ENCODE results near the gene UBR7.
"Not testable (repeated sequence)": the region's sequence is repeated elsewhere in the genome, so short reads cannot be mapped to it uniquely, and the experiment has no call there.

UBR7 gene

DNA sequence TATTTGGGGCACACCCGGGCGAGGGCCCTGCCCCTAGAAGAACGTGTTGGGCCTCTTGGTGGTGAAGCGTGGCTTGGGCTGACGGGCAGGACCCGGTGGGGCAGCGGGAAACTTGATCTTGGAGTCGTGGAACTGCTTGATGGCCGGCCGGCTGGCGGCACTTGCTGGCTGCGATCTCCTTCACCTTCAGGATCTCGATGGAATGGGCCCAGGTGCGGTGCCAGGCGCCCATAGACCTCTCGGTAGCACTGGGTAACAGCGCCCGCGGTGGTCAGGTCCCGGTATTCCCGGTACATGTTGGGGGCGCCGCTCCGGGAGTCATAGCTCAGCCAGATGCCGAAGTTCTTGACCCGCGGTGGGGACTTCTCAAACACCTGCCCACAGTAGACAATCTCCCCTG is 16.5 kb downstream of the UBR7 start:
- Histone ChIP-seq H3K9me3 (no peaks in the 10 kb centered on the region), H3K4me2 (no peak overlapping the region), H3K27me3 (no peaks in the 10 kb centered on the region), H3K4me1 (peaks cover 25% of the 10 kb centered on the region), H3K27ac (no peak overlapping the region), H3K9ac (no peak overlapping the region), H4K20me1 (peaks cover 19% of the 10 kb centered on the region), H3K36me3 (peaks cover 75% of the 10 kb centered on the region), H3K4me3 (no peak overlapping the region)
- TF ChIP-seq Cebpa-rat (IDR thresholded peaks at IDR 0.05) = no peak

DNA sequence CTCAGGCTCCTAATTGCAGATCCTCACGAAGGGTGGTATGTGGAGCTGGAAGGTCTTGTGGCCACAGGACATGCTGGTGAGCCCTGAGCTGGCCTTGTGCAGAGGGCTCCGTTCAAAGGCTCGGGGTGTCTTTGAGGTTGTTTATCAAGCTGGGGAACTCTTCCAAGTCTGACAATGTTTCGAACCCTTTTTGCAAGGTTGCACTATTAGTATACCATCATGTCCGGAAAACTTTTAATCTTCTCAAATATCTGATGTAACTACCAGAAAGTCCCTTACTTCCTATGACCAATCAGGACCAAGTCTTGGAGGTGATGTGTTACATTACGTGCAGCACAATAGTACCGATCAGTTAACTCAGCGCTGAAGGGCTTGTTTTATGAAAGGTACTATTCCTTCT is 21.5 kb downstream of the UBR7 start:
- Histone ChIP-seq H4K20me1 (no peaks in the 10 kb centered on the region), H3K27me3 (no peaks in the 10 kb centered on the region), H3K36me3 (peaks cover 65% of the 10 kb centered on the region), H3K9me3 (no peaks in the 10 kb centered on the region), H3K4me1 (no peaks in the 10 kb centered on the region), H3K9ac (no peak overlapping the region), H3K4me2 (no peak overlapping the region), H3K27ac (no peak overlapping the region), H3K4me3 (no peak overlapping the region)
- no peak for TF ChIP-seq Cebpa-rat (IDR thresholded peaks at IDR 0.05)

DNA sequence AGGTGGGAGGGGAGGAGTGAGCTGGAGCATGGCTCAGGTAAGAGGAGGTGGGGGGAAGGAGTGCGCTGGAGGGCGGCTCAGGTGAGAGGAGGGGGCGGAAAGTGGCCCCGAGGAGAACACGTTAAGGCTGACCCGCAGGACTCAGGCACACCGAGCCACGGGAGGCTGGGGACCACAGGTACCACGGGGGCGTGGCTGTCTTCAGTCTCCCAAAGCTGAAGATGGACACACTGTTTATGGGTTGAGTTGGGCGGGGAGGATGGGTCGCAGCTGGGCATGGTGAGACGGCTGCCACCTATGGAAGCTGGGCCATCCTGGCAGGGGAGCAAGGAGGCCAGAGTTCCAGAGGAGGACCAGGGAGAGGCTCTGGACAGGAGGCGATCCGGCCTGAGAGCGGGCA is 23.5 kb downstream of the UBR7 start:
- no peak overlapping the region for H3K27ac ChIP-seq

DNA sequence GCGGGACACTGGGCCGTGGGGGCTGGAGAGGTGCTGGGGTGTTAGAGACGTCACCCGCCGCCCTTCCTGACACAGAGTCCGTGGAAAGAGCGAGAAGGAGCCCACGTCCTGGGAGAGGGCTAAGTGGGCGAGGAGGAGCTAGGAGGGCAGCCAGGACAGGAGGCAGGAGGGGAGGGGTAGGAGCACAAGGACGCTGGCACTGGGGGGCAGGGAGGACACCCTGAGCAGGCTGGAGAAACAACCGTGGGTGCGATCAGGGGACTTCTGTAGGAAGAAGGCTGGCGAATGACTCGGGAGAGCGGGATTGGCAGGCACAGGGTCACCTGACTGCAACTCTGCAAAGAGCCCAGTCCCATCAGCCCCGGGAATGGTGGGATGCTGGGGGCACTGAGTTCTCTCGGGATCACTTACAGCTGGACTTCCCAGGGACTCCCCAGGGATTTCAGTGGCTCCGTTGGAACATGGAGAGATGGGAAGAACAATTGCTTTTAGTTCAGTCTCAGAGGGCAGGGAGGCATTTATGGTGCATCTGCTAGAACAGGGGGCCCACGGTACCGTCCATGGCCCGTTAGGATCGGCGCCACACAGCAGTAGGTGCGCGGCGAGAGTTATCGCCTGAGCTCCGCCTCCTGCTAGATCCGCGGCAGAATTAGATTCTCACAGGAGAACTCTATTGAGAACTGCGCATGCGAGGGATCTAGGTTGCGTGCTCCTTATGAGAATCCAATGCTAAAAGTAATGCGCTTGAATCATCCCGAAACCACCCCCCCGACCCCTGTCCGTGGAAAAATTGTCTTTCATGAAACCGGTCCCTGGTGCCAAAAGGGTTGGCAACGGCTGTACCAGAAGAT is 24.3 kb downstream of the UBR7 start:
- Histone ChIP-seq H3K9ac (no peak overlapping the region), H3K27me3 (no peaks in the 10 kb centered on the region), H3K9me3 (no peaks in the 10 kb centered on the region), H3K4me3 (no peak overlapping the region), H4K20me1 (no peaks in the 10 kb centered on the region), H3K36me3 (peaks cover 37% of the 10 kb centered on the region), H3K4me1 (no peaks in the 10 kb centered on the region), H3K4me2 (no peak overlapping the region), H3K27ac (no peak overlapping the region)
- no peak for TF ChIP-seq Cebpa-rat (IDR thresholded peaks at IDR 0.05)

More for the DNA sequence above, 23.5 kb downstream of the UBR7 start:
- Histone ChIP-seq H3K4me2 (no peak overlapping the region), H3K9me3 (no peaks in the 10 kb centered on the region), H3K4me3 (no peak overlapping the region), H3K27me3 (no peaks in the 10 kb centered on the region), H3K9ac (no peak overlapping the region), H3K36me3 (peaks cover 45% of the 10 kb centered on the region), H3K4me1 (no peaks in the 10 kb centered on the region), H4K20me1 (no peaks in the 10 kb centered on the region)
- TF ChIP-seq Cebpa-rat (IDR thresholded peaks at IDR 0.05) = no peak

DNA sequence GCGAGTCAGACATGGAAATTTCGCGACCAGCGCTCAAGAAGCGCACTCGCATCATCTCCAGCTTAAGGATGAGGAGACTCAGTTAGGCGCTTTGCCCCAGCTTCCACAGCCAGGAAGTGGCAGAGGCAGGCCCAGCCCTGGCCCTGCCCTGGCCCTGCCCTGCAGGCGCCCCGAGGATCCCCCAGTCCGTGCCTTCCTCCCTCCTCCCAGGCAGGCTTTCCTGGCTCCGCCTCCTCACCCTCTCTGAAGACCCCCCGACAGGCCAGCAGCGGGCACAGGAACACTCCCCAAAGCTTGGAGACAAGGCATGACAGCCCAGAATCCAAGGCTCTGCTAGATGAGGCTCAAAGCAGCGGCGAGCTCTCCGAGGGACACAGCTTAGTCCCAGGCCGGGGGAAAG is 25.1 kb downstream of the UBR7 start:
- Histone ChIP-seq H3K9ac (no peak overlapping the region), H3K9me3 (no peaks in the 10 kb centered on the region), H4K20me1 (no peaks in the 10 kb centered on the region), H3K36me3 (peaks cover 31% of the 10 kb centered on the region), H3K27me3 (no peaks in the 10 kb centered on the region), H3K27ac (no peak overlapping the region), H3K4me1 (no peaks in the 10 kb centered on the region), H3K4me2 (no peak overlapping the region), H3K4me3 (no peak overlapping the region)
- TF ChIP-seq Cebpa-rat (IDR thresholded peaks at IDR 0.05) = no peak

DNA sequence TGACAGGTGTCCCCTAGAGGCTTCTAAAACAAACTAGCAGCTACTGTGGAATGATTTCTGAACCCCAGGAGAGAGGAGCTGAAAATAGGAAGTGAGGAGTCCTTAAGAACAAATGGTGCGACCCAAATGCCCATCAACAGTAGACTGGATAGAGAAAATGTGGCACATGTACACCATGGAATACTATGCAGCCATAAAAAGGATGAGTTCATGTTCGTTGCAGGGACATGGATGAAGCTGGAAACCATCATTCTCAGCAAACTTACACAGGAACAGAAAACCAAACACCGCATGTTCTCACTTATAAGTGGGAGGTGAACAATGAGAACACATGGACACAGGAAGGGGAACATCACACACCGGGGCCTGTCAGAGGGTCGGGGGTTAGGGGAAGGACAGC is 26.0 kb downstream of the UBR7 start:
- H3K27ac ChIP-seq, H3K27me3 ChIP-seq, H3K9ac ChIP-seq, H3K4me3 ChIP-seq, H3K4me2 ChIP-seq, H4K20me1 ChIP-seq, H3K4me1 ChIP-seq, H3K9me3 ChIP-seq: not testable (repeated sequence)
- peaks cover 22% of the 10 kb centered on the region for H3K36me3 ChIP-seq

DNA sequence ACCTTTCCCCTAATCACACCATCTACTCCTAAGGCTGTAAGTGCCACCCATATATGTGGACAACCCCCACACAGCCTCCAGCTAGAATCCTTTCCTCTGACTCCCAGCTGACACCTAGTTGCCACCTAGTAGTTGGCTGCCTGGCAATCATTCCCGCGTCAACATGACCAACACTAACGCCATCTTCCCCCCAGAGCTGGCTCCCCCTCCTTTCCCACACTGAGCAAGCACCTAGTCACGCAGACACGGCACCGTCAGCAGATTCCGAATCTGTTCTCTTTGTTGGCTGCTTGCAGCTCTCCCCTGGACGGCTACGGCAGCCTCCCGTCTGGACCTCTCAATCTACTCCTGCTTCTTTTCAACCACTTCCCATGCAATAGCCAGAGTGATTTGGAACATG is 27.7 kb downstream of the UBR7 start:
- H3K9ac ChIP-seq = no peak overlapping the region
- H4K20me1 ChIP-seq = no peaks in the 10 kb centered on the region
- H3K4me3 ChIP-seq = no peak overlapping the region
- H3K9me3 ChIP-seq = no peaks in the 10 kb centered on the region
- no peaks in the 10 kb centered on the region for H3K27me3 ChIP-seq
- H3K4me1 ChIP-seq = no peaks in the 10 kb centered on the region
- TF ChIP-seq Cebpa-rat (IDR thresholded peaks at IDR 0.05) = no peak
- H3K27ac ChIP-seq = no peak overlapping the region
- H3K4me2 ChIP-seq = no peak overlapping the region
- peaks cover 7% of the 10 kb centered on the region for H3K36me3 ChIP-seq

DNA sequence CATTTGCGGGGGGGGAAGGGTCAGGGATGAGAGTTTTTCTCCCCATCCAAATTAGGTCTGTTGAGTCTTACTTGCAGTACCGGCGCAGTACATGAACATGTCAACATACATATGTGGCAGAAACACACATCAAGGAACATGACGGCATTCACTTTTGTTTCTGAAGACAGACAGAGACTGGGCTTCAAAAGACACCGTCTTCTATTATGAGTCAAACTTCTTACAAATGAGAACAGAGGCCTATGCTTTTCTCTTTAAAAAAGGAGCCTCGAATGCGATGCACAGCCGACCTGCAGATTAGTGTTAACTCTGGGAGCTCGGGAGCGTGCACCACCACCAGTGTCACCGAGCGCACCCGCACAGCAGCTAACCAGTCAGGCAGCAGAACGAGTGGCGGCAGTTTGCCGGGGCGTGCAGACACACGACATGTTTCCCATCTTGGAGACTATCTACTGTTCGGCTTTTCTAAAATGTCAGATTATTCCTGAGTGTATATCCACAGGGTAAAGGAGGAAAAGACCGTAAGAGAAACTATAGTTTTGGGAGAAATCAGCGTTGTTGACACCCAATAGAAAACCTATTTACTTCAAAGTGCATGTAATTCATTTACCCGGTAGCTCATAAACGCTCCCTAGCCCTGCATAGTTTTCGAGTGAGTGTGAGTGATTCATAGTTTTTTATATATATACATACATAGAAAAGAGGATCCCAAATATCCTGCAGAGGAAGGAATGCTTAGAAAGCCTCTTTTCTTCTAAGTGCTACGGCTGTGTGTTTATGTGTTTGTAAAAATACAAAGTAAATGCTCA is 33.0 kb downstream of the UBR7 start:
- Histone ChIP-seq H3K9me3 (no peaks in the 10 kb centered on the region), H3K9ac (no peak overlapping the region), H3K27ac (peak overlapping the region; percentile 48; the same call in 1 of the 2 replicates), H3K4me1 (peaks cover 16% of the 10 kb centered on the region), H3K4me3 (no peak overlapping the region), H3K4me2 (peak overlapping the region; percentile 32), H3K36me3 (peaks cover 45% of the 10 kb centered on the region), H4K20me1 (no peaks in the 10 kb centered on the region), H3K27me3 (no peaks in the 10 kb centered on the region)
- no peak for TF ChIP-seq Cebpa-rat (IDR thresholded peaks at IDR 0.05)

DNA sequence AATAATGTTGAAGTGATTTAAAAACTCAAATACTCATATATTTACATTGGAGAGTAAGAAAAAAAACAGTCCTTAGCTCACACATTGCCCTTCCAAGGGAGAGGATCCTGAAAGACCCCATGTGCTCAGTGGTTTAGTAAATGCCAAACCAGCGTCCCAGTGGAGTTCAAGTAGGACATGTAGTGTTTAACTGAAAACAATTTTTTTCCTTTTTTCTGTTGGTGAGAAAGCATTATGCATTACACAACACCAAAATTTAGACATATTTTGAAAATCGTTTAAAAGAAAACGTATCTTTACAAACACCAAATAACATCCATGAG is 33.6 kb downstream of the UBR7 start:
- no peaks in the 10 kb centered on the region for H3K27me3 ChIP-seq
- H3K9me3 ChIP-seq = no peaks in the 10 kb centered on the region
- H3K27ac ChIP-seq = peak overlapping the region; percentile 48
- H3K4me3 ChIP-seq = no peak overlapping the region
- H3K36me3 ChIP-seq = peaks cover 50% of the 10 kb centered on the region
- peaks cover 16% of the 10 kb centered on the region for H3K4me1 ChIP-seq
- no peaks in the 10 kb centered on the region for H4K20me1 ChIP-seq
- TF ChIP-seq Cebpa-rat (IDR thresholded peaks at IDR 0.05) = no peak
- no peak overlapping the region for H3K9ac ChIP-seq
- peak overlapping the region; percentile 32 for H3K4me2 ChIP-seq

DNA sequence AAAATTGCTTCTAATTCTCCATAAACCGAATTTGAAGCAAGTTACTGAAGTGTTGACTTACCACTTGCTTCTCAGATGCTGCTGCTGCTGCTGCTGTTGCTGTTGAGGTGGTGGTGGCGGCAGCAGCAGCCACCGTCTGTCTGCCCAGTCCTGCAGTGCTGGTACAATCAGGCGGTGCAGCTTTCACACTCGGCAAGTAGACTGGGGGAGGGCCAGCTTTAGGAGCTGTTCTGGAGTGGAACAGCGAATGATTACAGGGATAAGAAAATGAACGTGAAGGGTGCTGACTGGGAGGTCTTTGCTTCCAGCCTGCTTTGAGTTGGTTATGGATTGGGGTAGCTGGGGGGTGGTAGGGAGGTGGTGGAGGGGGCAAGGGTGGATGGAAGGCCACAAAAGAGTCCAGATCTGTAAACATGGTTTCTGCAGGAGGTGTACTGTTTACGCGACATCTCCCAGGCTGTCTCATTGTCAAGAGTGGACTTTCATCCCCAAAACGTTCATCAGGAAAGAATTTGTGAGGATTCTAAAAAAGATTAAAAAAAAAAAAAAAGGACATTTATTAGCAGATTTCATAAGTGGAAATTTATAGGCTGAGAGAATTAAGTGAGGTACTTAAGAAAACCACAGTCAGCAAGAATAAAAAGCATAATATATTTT is 38.8 kb downstream of the UBR7 start:
- Histone ChIP-seq H3K27ac (no peak overlapping the region), H3K4me2 (no peak overlapping the region), H3K9me3 (no peaks in the 10 kb centered on the region), H3K4me1 (peaks cover 6% of the 10 kb centered on the region), H3K9ac (no peak overlapping the region), H3K4me3 (no peak overlapping the region), H4K20me1 (no peaks in the 10 kb centered on the region), H3K36me3 (peaks cover 83% of the 10 kb centered on the region), H3K27me3 (no peaks in the 10 kb centered on the region)
- TF ChIP-seq Cebpa-rat (IDR thresholded peaks at IDR 0.05) = no peak
